CD14-positive monocyte (primary cell): ENCODE results near the gene CBX1. TPM values are rescaled to one million over a fixed set of nuclear protein-coding genes. Genes with fewer than 3 reads are reported as not detected.
A peak's percentile ranks its signal among the peaks of the same experiment; 100 is the strongest.

Experiments
- DNase-seq, 3 donors: peaks; one replicate each; pipeline ENCODE4 v3.0.0-alpha.2; 2011 to 2022
- H2AFZ ChIP-seq: 2 replicates; pipeline ENCODE4 v1.6.0; 2012; ENCODE audit warnings: mild to moderate bottlenecking, low read depth, low read length, inconsistent platforms; ENCODE audit not compliant: insufficient read depth, poor library complexity, severe bottlenecking
- H3K27ac ChIP-seq, 2 donors: 1 replicate in 1 of 2; 2 replicates in 1 of 2; pipeline ENCODE4 v1.5.1; 2012 to 2013; ENCODE audit warnings: low read length in 2 of 2, control low read depth in 1 of 2, inconsistent platforms in 1 of 2, low read depth in 1 of 2, mild to moderate bottlenecking in 1 of 2
- H3K27me3 ChIP-seq, 2 donors: one replicate each; pipeline versions ENCODE4 v1.6.0 to v1.6.1; 2011 to 2013; ENCODE audit warnings: low read length in 2 of 2; ENCODE audit not compliant: control insufficient read depth in 2 of 2, insufficient read depth in 2 of 2
- H3K36me3 ChIP-seq, 2 donors: replicated peaks in 1 of 2; 1 replicate in 1 of 2; 2 replicates in 1 of 2; pipeline versions ENCODE4 v1.5.1 to v1.6.1; 2012 to 2013; ENCODE audit warnings: low read length in 2 of 2, control low read depth in 1 of 2, inconsistent platforms in 1 of 2, mild to moderate bottlenecking in 1 of 2; ENCODE audit not compliant: insufficient read depth in 2 of 2, control insufficient read depth in 1 of 2
- H3K4me1 ChIP-seq, 2 donors: 1 replicate in 1 of 2; 2 replicates in 1 of 2; pipeline versions ENCODE4 v1.5.1 to v1.6.1; 2012 to 2013; ENCODE audit warnings: low read length in 2 of 2, control low read depth in 1 of 2, inconsistent platforms in 1 of 2, mild to moderate bottlenecking in 1 of 2, moderate library complexity in 1 of 2; ENCODE audit not compliant: insufficient read depth in 2 of 2, control insufficient read depth in 1 of 2
- H3K4me2 ChIP-seq: replicated peaks from 2 replicates; pipeline ENCODE3; 2012; ENCODE audit warnings: low read length, moderate library complexity, mild to moderate bottlenecking; ENCODE audit not compliant: poor library complexity, severe bottlenecking; ENCODE audit errors: extremely low read depth
- H3K4me3 ChIP-seq, 3 experiments: fragments of 200-600 bp in 1 of 3; sonication (generic) in 1 of 3; replicated peaks in 1 of 3; 1 replicate in 2 of 3; 2 replicates in 1 of 3; pipeline ENCODE4 v1.5.1; 2011 to 2013; ENCODE audit warnings: low read length in 3 of 3, mild to moderate bottlenecking in 3 of 3, control low read depth in 2 of 3, low read depth in 2 of 3, inconsistent platforms in 1 of 3, moderate library complexity in 1 of 3
- H3K79me2 ChIP-seq: 2 replicates; pipeline ENCODE4 v1.6.0; 2012; ENCODE audit warnings: mild to moderate bottlenecking, control low read depth, inconsistent platforms, low read length, moderate library complexity; ENCODE audit not compliant: insufficient read depth
- H3K9ac ChIP-seq: 2 replicates; pipeline ENCODE4 v1.6.0; 2017; ENCODE audit warnings: low read length, mild to moderate bottlenecking; ENCODE audit not compliant: insufficient read depth, poor library complexity, severe bottlenecking
- H3K9me3 ChIP-seq, 2 donors: replicated peaks in 1 of 2; 1 replicate in 1 of 2; 2 replicates in 1 of 2; pipeline versions ENCODE4 v1.5.1 to v1.6.1; 2012 to 2013; ENCODE audit warnings: low read length in 2 of 2, control low read depth in 1 of 2; ENCODE audit not compliant: control insufficient read depth in 1 of 2, insufficient read depth in 1 of 2
- H4K20me1 ChIP-seq: 2 replicates; pipeline ENCODE4 v1.6.0; 2012; ENCODE audit warnings: mild to moderate bottlenecking, low read length, control low read depth, moderate library complexity; ENCODE audit not compliant: insufficient read depth
- H3K27ac Mint-ChIP-seq, 7 donors: one replicate each; pipeline ENCODE4 v1.8.0; 2020; ENCODE audit warnings: mild to moderate bottlenecking in 7 of 7, mixed read lengths in 7 of 7, moderate library complexity in 6 of 7, inconsistent platforms in 2 of 7
- H3K27me3 Mint-ChIP-seq, 3 donors: one replicate each; pipeline ENCODE4 v1.8.0; 2021 to 2022; ENCODE audit warnings: low read depth in 3 of 3, mild to moderate bottlenecking in 3 of 3, mixed read lengths in 3 of 3, moderate library complexity in 3 of 3, inconsistent platforms in 1 of 3
- H3K36me3 Mint-ChIP-seq, 2 donors: one replicate each; pipeline ENCODE4 v1.8.0; 2020; ENCODE audit warnings: mixed read lengths in 2 of 2, inconsistent platforms in 1 of 2, mild to moderate bottlenecking in 1 of 2
- H3K4me1 Mint-ChIP-seq: one replicate; pipeline ENCODE4 v1.8.0; 2020; ENCODE audit warnings: mild to moderate bottlenecking, mixed read lengths
- H3K4me3 Mint-ChIP-seq, 2 donors: one replicate each; pipeline ENCODE4 v1.8.0; 2020; ENCODE audit warnings: mild to moderate bottlenecking in 2 of 2, mixed read lengths in 2 of 2, moderate library complexity in 1 of 2
- H3K9me3 Mint-ChIP-seq, 7 donors: one replicate each; pipeline ENCODE4 v1.8.0; 2020 to 2022; ENCODE audit warnings: mixed read lengths in 7 of 7, mild to moderate bottlenecking in 6 of 7, moderate library complexity in 6 of 7, inconsistent platforms in 2 of 7
- CTCF ChIP-seq: fragments of 200-600 bp; IDR thresholded peaks from one replicate; pipeline ENCODE4 v1.8.0; 2022; ENCODE audit warnings: antibody characterized with exemption, mild to moderate bottlenecking
- WGBS: methylation state at CpG from one replicate; pipeline ENCODE4 v1.1.5; 2013; ENCODE audit warnings: missing lambda C conversion rate; ENCODE audit not compliant: insufficient coverage; 5-methylcytosine and 5-hydroxymethylcytosine counted together
- intact Hi-C, 2 donors: fragments of 100-400 bp; cut with micrococcal nuclease; formaldehyde crosslinking; loops; one replicate each; pipeline versions ENCODE4 v1.15.0 to v1.15.1; 2023
- polyA plus RNA-seq, 3 donors: library from polyadenylated mRNA; depleted of rRNA in 1 of 3; unstranded in 2 of 3; stranded (reverse) in 1 of 3; fragments of 300-500 nt in 2 of 3; fragments of >200 nt in 1 of 3; fragmentation: Illumina TruSeq in 2 of 3; gene quantifications; 1 replicate in 2 of 3; 2 replicates in 1 of 3; pipeline ENCODE4 v1.2.3, GENCODE V29; 2012 to 2021

Gene CBX1
- polyA plus RNA-seq, 3 donors, result 12.5 to 18.2 (median 17.2) TPM

GRCh38 chr17:48134912-48135480 lies 33.7 kb upstream of the CBX1 start:
- peaks cover 5% of the 10 kb centered on the region for H3K4me1 Mint-ChIP-seq
- no peaks in the 10 kb centered on the region for H3K36me3 Mint-ChIP-seq
- Histone ChIP-seq H3K79me2 (no peaks in the 10 kb centered on the region), H4K20me1 (no peaks in the 10 kb centered on the region), H2AFZ (no peak overlapping the region), H3K36me3 (no peaks in the 10 kb centered on the region), H3K27ac (no peak overlapping the region), H3K9me3 (no peaks in the 10 kb centered on the region), H3K4me1 (peaks cover 10% of the 10 kb centered on the region in 2 donors), H3K4me3 (no peak overlapping the region), H3K4me2 (no peak overlapping the region), H3K9ac (no peak overlapping the region), H3K27me3 (no peaks in the 10 kb centered on the region)
- no peak overlapping the region for H3K4me3 Mint-ChIP-seq
- no peak for TF ChIP-seq CTCF
- no peak for DNase-seq
- peaks cover 0 to 8% (median 3%) of the 10 kb centered on the region in 3 donors for H3K27me3 Mint-ChIP-seq
- intact Hi-C loops, result loop anchor here in 1 of 2 donors (10.0 kb wide), 1 partner anchor 50 kb away; no protein-coding TSS in a partner anchor
- WGBS, result no CpG with 5 or more reads among the region's 3 CpGs
- H3K27ac Mint-ChIP-seq, result no peak overlapping the region
- no peaks in the 10 kb centered on the region for H3K9me3 Mint-ChIP-seq

DNA sequence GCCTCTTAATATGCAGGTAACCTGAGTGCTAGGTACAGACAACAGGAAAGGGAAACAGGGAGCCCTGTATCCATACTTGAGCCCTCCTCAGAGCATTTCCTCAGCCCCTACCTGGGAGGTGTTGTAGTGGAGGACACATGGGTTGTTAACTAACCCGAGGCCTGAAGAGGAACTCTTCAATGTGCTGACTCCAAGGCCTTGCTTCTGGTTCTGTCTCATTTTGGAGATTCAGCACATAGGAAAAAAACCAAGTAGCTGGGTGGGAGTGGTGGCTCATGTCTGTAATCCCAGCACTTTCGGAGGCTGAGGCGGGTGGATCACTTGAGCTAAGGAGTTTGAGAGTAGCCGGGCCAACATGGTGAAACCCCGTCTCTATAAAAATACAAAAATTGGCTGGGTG lies 31.1 kb upstream of the CBX1 start:
- H3K36me3 Mint-ChIP-seq, result peaks cover 1% of the 10 kb centered on the region in 2 donors
- no peak overlapping the region for H3K27ac Mint-ChIP-seq
- TF ChIP-seq CTCF, result no peak
- intact Hi-C loops, result loop anchor here in 1 of 2 donors (10.0 kb wide), 1 partner anchor 48 kb away; no protein-coding TSS in a partner anchor
- no peaks in the 10 kb centered on the region for H3K9me3 Mint-ChIP-seq
- H2AFZ ChIP-seq, result no peak overlapping the region
- H3K4me1 Mint-ChIP-seq, result no peaks in the 10 kb centered on the region
- H3K9ac ChIP-seq, result no peak overlapping the region
- no peaks in the 10 kb centered on the region for H3K27me3 ChIP-seq
- H3K9me3 ChIP-seq, result no peaks in the 10 kb centered on the region
- peak overlapping the region in 1 of 2 donors; percentile 33 for H3K4me3 Mint-ChIP-seq
- H3K4me2 ChIP-seq, result no peak overlapping the region
- H4K20me1 ChIP-seq, result no peaks in the 10 kb centered on the region
- no peak overlapping the region for H3K27ac ChIP-seq
- no peak for DNase-seq
- 100% methylated on average over 1 of the region's 5 CpGs for WGBS
- H3K4me3 ChIP-seq, result no peak overlapping the region
- no peaks in the 10 kb centered on the region for H3K4me1 ChIP-seq
- H3K27me3 Mint-ChIP-seq, result peaks cover 0 to 8% (median 4%) of the 10 kb centered on the region in 3 donors
- peaks cover 0 to 3% of the 10 kb centered on the region in 2 donors for H3K36me3 ChIP-seq
- no peaks in the 10 kb centered on the region for H3K79me2 ChIP-seq
